CD4-positive, alpha-beta T cell treated with Interleukin-17A for 4 hours (primary cell): ENCODE results near the gene B3GLCT.
A peak's percentile ranks its signal among the peaks of the same experiment; 100 is the strongest.
"Not testable (repeated sequence)": the region's sequence is repeated elsewhere in the genome, so short reads cannot be mapped to it uniquely, and the experiment has no call there.

Experiments
- DNase-seq: peaks from one replicate; pipeline ENCODE4 v3.0.0-alpha.2; 2020; ENCODE audit warnings: mixed read lengths

The B3GLCT gene

DNA sequence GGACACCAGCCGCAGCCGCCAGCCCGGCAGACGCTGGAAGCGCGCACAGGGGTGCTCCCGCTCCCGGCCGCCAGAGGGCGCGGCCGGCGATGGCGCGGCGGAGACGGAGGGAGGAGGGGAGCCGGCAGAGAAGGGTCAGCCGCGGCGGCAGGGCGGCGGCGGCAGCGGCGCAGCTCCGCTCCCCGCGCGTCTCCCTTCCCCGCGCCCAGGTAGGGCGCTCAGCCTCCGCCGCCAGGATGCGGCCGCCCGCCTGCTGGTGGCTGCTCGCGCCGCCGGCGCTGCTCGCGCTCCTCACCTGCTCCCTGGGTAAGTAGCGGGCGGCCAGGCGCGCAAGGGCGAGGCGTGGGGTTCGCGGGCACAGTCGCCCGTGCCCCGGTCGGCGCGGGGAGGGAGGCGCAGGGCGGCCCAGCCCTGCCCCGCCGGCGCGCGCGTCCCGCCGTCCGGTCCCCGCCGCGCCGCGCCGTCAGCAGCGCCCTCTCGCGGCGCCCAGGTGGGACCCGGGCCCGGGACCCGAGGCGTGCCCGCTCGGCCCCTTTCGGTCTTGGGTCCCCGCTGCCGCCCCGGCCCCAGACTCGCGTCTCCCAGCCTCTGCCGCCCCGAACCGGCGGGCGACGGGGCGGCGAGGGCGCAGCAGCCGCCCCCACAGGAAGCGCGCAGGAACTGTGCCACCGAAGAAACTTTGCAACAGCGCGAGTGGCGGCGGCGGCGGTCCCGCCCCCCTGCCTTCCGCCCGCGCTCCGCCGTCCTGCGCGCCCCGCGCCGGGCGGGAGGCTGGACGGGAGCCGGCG, at the start of gene B3GLCT:
B3GLCT (plus strand) TSS at position 127 of the 788 bp plus-strand sequence; CDS start at position 237, 110 bp downstream.
- DNase-seq: peak; percentile 85

- no peak for DNase-seq
Observed at GRCh38 chr13:31150315-31150985, 49.3 kb upstream of the B3GLCT start.

DNA sequence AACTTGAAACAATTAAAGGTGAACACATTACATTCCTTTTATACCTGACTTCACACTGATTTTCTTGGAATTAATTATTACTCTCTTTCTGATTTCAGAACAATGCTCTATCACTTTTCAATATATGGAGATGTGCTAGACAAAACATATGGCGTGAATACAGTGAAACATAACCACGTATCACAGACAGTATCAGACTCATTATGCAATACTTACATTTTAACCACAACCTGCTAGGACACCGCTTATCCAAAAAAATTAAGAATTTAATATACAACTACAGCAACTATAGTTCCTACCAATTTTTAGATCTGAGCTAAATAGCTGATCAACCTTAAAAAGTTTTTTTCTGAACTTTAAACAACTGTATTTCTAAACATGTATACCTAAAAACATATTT, 47.9 kb upstream of the B3GLCT start:
- no peak for DNase-seq

DNA sequence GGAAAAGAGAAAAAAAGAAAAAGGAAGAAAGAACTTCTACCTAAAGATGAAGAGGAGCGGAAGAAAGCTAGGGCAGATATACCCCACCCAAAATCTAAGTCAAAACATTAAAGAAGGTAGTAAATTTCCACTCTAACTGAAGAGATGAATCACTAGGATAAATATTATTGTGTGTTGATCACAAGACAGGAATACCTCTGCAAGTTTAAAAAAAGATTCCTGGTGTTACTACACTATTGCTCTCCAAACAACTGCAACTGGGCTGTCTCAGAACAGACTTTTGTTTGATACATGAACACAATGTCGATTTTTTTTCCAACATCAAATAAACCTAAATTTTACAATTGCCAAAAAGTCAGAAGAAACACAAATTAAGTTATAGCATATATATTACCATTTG, 44.8 kb upstream of the B3GLCT start:
- DNase-seq: no peak

DNA sequence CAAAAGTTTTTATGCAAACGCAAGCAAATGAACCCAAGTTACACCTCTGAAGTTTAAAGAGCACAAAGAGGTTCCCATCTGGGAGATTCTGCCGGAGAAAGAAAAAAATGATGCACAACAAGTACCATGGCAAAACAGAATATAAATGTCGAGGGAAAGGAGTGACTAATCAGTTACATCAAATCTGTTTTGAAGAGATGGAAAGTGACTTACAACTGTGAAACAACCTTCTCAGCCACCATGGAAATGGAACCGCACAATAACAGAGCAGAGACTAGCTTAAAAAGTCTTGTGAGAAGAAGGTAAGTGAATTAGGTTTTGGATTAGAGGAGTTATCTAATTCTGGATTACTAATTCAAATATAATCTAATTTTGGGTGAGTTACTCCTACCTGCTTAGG, 40.5 kb upstream of the B3GLCT start:
- DNase-seq: no peak

DNA sequence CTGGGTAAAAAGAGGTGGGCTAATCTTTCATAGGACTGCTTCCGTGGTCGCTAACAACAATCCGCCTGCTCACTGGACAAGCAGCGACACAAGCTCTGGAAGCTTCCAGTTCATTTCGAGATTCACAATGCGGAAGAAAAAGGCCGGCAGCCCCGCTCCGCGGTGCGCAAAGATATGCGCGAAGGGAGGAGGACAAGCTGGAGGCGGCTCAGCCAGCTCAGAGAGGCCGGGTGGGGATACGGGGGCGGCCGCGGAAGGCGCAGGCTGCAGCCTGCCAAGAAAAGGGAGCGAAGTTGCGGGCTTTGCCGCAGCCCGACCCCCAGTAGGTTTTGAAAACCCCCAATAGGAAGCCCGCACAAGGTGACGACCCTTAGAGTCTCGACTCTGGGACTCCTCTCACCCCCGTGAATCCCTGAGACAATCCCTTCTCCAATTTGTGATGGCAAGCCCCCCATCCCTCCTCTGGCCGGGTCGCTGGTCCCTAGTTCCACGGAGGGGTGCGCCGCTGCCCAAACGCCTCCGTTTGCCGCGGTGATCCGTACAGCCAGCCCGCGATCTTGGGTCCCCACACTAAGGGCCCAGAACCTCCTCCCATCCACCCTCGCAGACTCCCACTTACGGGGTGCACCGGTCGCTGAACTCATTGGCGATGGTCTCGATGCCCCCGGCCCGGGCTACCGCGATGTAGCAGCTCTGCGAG, 38.8 kb upstream of the B3GLCT start:
- DNase-seq: peak; percentile 65

DNA sequence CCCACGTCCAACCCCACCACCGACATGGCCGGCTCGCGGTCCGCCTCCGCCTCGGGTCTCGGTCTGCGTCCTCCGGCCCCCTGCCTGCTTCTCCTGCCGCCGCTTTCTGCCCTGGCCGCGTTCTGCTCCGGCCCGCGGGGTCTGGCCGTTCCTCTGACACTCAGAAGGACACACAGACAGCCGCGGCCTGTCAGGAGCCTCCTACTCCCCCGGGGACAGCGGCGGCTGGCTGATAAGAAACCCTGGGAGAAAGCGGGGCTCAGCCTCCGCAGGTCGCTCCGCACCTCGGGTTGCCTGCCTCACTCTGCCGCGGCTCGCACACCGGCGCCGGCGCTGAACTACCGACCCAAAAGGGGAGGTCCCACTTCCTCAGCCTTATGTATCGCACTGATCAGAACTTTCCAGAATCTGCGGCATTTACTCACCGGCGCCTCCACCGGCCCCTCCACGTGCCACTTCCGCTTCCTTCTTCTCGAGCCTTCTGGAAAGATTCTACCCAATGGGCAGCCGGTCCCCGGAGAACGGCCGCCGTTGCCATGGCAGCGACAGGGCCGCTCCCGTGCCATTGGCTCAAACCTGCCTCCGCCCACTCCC, 38.1 kb upstream of the B3GLCT start, which contains the start of gene HSPH1:
HSPH1 (minus strand) TSS at position 348 of the 594 bp plus-strand sequence; CDS start at position 26, 322 bp downstream.
- peak; percentile 98 for DNase-seq

DNA sequence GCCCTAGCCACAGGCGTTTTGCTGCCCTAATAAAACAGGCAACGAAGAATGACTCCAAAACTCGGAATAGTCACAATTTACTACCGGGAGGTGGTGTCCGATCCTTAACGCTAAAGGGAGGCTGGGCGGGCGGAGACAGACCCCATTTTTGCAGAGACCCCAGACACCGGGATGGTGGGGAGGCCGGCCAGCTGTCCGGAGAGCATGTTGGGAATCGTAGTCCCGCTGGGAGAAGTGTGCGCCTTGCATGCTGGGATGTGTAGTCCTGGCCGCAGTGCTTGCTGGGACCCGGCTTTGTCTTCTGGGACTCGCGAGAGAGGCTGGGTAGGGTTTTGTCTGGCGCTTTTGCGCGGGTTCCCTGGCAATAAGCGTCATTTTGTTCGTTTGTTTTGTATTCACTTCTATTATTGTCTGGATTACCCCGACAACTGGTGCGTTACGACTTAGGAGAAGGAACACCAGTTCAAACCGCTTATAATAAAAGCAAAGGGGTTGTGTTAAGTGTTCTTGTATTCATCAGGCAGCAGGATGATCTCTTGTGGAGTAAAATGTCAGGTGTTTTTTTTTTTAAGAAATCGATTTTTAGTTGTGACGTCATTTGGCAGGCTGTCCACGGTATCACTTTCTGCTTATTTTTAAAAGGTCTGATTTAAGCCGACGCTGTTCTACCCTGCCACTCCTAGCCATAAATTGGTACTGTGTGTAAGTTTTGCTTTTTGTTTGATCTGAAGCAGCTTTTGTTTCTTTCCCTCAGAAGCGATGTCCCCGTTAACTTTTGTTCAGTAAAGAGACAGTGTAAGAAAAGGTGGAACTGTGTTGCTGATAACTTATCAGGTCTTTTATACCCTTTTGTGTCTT, 37.4 kb upstream of the B3GLCT start:
- DNase-seq: peak; percentile 94

GRCh38 chr13:31166591-31166990, 33.2 kb upstream of the B3GLCT start:
- DNase-seq: no peak

DNA sequence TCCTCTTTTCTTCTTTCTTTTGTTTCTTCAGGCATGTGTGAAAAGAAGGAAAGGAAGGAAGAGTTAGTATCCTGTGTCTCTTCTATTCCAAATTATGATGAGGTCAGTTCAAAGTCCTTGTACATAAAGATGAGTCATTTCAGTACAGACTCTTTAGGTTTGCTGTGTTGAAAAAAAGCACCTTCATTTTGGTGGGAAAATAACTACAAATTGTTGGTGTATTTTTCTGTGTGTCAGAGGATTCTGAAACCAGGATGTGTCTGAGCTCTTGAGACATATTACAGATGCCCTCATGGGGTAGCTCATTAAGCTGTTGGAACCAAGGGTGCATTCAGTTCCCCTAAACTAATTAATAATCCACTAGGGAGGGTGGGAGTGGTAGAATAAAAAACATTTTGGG, 32.3 kb upstream of the B3GLCT start:
- no peak for DNase-seq

GRCh38 chr13:31168166-31168565, 31.6 kb upstream of the B3GLCT start:
- no peak for DNase-seq

- DNase-seq: no peak
Observed at GRCh38 chr13:31168736-31169135, 31.0 kb upstream of the B3GLCT start.

- no peak for DNase-seq
Observed at GRCh38 chr13:31172001-31172400, 27.8 kb upstream of the B3GLCT start.

GRCh38 chr13:31172535-31172934, 27.2 kb upstream of the B3GLCT start:
- DNase-seq: no peak

GRCh38 chr13:31174018-31174417, 25.8 kb upstream of the B3GLCT start:
- DNase-seq: no peak

DNA sequence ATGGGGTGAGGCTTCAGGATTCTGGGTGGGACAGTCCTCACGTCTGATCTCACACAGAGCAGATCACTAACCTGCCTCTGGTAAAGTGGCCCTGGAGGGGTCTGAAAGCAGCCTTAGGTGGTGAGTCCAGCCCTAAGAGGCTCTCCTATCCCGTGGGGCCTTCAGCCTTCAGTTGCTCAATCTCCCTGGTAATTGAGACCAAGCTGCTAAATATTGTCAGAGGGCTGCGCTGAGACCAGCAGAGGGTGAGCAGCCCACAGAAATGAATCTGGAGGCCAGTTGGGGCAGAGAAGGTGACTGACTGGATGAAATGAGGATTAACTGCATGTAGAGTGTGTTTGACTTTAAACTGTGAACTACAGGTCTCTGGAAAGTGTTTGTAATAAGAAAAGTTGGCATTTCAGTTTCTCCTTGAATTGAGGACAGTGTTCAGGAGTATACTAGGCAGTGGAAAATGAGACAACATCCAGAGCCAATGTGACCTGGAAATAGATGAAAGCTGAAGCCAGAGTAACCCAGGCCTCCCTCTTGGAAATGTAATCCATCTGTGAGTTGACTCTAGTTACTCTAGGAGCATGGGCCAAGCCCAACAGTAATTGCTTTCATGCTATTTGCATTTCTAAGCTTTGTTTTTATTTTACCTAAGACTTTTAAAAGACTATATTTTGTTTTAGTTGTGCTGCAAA, 23.8 kb upstream of the B3GLCT start:
- DNase-seq: no peak

DNA sequence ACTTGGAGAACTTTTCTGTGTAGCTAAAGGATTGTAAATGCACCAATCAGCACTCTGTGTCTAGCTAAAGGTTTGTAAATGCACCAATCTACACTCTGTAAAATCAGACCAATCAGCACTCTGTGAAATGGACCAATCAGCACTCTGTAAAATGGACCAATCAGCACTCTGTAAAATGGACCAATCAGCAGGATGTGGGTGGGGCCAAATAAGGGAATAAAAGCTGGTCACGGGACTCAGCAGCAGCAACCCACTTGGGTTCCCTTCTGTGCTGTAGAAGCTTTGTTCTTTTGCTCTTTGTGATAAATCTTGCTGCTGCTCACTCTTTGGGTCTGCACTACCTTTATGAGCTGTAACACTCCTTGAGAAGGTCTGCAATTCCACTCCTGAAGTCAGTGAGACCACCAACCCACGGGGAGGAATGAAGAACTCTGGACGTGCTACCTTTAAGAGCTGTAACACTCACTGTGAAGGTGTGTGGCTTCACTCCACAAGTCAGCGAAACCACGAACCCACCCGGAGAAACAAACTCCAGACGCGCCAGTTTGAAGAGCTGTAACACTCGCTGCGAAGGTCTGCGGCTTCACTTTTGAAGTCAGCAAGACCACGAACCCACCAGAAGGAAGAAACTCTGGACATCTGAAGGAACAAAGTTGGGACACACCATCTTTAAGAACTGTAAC, 21.8 kb upstream of the B3GLCT start:
- not testable (repeated sequence) for DNase-seq

- no peak for DNase-seq
Observed at GRCh38 chr13:31179241-31179640, 20.5 kb upstream of the B3GLCT start.

DNA sequence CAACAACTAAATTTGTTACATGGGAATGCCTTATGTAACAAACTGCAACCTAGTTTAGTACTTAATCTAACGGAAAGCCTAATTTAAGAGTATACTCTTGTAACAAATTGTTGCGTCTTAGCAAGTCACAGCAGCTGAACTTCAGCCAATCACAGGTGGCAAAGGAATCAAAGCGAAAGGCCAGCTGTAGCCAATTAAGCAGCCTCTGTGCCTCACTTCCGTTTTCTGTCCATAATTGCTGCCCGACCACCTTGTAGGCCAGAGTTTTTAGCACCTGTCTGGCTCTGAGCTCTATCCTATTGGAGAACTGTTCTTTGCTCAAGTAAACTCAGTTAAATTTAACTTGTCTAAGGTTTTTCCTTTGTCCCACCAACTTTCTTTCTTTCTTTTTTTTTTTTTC, 20.0 kb upstream of the B3GLCT start:
- DNase-seq: no peak

GRCh38 chr13:31182987-31183386, 16.8 kb upstream of the B3GLCT start:
- DNase-seq: no peak

- DNase-seq: no peak
Observed at GRCh38 chr13:31184451-31184850, 15.3 kb upstream of the B3GLCT start.
